Stimulated activated CD4-positive, alpha-beta T cell treated with anti-CD3 and anti-CD28 coated beads, Interleukin-1b, Interleukin-23, amount 100 ng/mL, for 48 hours (primary cell): ENCODE data around the gene MXD4.

ENCODE experiments used
- DNase-seq: peaks from one replicate; pipeline ENCODE4 v3.0.0-alpha.2; 2020

MXD4 gene

GRCh38 chr4:2261110-2261852 is 628 bp downstream of the MXD4 start:
- DNase-seq, result peak; percentile 31

DNA sequence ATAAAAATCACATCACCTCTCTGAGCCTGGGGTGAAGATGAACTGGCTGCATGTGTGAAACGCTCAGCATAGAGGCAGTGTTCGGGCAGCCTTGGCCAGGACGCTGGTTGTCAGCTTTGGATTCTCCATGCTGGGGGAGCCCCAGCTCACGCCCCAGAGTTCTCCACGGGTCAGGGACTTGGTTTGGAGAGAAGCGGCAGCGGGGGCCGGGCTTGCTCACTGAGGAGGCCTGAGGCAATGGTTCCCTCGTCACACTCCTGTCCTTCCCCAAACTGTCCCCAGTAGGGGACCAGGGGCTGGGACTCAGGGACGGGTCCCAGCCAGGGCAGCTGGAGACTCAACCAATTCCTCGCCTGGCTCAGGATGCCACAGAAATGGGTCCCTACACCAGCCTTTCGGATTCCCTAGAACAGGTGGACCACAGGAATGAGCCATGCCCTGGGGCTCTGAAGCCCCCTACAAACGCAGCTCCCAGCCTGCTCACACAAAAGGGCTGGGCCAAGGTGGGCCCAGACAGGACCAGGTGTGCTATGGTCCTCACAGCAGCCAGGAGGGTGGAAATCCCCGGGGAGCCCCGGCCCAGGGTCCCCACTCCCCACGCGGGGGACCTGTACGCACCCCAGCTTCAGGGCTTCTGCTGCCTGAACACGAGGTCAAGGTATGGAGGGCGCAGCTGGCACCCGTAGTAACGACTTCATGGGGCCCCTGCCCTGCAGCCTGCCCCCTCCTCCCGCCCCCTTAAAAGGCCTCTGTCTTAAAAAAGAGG is 1.4 kb downstream of the MXD4 start:
- peak; percentile 3 for DNase-seq

DNA sequence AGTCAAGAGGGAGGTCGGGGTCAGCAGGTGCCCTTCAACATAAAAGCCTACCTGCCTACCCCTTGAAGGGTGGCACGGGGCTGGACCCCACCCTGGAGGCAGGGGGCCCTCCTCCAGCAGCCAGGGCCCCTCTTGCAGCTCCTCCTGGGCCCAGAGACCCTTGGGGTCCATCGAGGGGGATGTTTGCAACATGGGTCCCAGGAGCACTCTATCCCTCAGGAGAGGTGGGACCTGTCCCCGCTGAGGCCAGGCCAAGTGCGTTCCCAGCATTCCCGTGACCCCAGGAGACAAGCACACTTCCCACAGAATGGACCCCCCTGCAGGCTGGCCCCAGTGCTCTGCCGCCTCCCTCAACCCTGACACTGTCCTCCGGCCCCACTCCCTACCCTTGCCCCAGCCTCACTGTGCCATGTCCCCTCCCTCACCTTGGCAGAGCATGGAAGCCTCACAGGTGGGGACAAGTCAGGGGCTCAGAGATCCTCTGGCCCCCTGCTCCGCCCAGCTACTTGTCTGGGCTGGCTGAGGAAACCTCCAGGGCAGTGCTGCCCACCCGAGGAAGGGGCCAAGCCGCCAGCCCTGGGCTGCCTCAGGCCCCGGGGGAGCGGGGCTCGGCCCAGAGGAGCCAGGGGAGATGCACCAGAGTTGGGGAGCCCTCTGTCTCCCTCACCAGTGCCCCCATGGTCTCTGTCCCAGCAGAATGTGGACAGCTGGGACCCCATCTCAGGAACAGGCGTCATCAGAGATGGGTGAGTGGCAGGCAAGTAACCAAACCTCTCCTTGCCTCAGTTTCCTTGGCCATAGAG is 2.2 kb downstream of the MXD4 start:
- DNase-seq, result peak; percentile 2

DNA sequence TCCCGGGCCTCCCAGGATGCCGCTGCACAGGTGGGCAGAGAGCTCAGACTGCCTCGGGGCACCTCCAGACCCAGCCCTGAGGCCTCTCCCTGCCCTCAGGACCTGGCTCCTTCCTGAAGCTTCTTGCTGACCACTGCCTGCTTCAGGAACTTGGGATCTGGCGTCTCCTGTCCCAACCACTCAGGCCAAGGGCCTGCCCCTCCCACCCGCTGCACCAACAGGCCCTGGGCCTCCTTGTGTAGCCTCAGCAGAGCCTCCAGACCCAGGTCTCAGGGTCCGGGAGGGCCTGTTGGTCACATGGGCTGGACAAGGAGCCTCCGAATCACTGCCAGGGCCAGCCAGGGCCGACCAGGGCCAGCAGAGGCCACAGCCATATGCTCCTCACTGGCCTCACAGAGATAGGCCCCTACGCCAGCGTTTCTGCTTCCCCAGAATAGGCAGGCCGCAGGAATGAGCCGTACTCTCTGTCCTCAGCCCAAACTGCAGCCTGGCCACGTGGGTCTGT is 2.8 kb downstream of the MXD4 start:
- DNase-seq, result peak; percentile 0

DNA sequence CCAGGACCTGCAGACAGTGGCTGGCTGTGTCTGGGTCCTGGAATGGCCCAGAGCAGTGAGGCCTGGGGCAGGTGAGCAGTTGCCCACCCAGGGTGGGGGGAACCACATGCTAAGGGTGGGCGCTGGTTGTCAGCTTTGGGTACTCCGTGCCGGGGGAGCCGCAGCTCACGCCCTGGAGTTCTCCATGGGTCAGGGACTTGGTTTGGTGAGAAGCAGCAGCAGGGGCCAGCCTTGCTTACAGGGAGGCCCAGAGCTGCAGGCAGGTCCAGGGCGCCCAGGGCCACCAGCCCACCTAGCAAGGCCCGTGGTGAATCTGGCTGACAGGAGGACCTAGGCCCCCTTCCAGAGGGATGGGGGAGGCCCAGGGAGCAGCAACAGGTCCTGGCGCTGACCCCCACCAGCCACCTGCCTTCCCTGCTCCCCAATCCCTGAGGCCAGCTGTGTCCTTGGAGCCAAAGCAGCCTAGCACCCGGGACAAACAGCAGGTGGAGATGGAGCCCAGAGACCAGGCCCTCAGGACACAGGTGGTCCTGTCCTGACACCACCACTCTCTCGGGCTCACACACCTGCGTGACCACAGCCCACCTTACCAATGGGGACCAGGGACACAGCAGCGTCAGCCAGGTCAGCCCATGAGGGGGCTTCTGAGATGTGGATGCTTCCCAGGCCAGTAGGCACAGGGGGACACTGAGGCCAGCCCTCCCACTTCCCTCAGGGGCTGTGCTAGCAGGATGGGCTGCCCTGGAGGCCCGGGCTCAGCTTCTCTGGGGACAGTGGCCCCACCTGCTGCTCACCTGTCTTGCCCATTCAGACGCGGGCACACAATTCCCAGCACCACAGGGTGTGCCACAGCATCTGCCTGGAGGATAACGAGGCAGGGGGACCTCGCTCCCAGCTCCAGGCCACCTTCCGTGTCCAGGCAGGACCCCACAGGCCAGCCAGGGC is 3.5 kb downstream of the MXD4 start:
- peak; percentile 1 for DNase-seq

GRCh38 chr4:2257361-2258081 is 4.4 kb downstream of the MXD4 start:
- DNase-seq, result peak; percentile 1

- DNase-seq, result no peak
These were observed 5.1 kb downstream of the MXD4 start for GRCh38 chr4:2256781-2257191.

DNA sequence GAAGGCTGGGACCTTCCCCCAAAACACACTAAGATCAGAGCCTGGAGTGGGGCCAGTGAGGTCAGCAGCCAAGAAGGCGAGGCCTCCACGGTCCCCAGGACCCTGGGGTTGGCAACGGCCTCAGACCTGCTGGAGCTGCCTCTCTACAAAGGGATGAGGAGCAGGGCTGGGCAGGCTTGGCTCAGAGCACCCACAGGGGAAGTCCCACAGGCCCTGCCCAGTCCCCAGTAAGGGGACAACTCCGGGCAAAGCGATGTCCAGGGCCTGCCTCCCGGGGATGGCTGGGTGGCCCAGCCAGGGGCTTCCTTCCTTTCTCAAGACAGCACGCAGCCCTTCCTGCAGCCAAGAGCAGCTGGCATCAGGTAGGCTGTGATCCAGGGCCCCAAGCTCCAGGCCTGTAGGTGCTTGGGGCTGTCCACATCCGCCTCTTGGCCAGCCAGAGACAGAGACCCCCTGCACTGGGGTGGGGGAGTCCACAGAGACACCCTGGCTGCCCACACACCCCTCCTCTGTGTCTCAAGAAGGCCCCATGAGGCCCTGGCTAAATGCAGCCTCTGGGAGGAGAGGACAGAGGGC is 5.7 kb downstream of the MXD4 start:
- peak; percentile 1 for DNase-seq

GRCh38 chr4:2255501-2256155 is 6.3 kb downstream of the MXD4 start:
- DNase-seq, result peak; percentile 1

DNA sequence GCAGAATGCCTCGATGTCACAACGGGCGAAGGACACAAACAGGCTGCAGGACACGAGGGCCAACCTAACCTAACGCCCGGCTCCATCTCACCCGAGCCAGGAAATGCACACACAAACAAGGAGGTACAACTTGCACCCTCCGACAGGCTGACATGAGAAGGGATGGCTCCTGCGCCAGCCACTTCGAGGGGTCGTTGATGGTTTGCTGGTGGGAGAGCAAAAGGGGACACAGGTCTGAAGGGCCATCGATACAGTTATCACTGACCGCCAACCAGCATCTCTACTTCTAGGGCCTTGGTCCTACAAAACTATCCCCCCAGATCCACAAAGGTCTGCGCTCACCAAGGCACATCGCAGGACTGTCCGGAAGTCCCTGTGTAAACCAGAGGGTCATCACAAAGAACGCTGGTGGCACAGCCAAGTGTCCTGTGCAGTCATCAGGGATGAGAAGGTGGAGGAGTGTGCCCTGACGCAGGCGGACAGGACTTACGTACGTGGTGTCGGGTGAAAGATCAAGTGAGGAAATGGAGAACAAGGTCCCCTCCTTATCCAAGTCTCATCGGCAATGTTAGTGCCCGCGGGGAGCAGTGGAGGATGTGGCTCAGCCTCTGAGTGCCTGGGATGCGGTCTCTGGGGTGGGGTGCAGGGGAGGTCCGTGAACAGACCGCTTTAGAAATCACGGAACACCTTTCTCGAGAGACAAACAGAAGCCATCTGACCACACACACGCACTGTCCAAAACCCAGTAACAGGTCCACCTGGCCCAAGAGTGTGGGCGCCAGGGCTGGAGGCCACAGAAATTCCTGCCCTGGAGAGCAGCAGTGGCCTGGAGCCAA is 7.0 kb downstream of the MXD4 start:
- peak; percentile 0 for DNase-seq

DNA sequence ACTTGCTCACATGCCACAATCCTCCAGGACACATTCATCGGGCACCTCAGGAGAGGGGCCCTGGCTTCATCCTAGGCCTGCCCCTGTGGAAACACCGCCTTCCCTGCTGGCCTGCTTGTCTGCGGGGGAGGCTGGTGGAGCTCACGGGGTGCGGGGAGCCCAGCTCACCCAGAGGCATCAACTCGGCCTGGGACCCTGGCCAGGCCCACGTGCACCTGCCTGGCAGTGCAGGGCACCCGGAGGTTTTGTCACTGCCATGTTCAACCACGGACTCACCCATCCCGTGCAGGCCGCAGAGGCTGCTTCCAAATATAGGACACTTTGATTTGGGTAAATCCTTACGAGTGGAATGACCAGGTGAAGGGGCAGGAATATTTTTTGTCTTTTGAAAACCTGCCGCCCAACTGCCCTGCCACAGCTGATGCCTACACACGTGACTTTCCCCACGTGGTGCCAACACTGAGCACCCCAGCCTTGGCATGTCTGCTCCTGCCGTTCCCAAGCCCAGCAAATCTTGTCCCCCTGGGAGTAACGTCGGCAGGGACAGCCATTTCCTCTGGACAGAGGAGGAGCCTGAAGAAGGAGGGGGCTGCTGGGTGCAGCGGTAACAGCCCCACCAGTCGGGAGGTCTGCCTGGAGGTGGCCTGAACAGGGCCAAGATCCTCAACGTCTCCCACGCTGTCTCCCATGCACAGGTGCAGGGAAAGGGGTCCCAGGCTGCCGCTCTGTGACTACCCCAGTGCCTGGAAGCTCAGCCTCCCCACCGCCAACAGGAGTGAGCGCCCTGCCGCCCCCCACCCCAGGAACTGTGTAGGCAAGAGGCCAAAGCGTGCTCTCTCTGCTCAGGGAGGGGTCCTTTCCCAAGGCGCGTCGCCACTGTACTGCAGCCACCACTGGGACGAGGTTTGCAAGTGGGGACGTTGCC is 8.5 kb downstream of the MXD4 start:
- peak; percentile 0 for DNase-seq

GRCh38 chr4:2252530-2253091 is 9.3 kb downstream of the MXD4 start:
- no peak for DNase-seq

DNA sequence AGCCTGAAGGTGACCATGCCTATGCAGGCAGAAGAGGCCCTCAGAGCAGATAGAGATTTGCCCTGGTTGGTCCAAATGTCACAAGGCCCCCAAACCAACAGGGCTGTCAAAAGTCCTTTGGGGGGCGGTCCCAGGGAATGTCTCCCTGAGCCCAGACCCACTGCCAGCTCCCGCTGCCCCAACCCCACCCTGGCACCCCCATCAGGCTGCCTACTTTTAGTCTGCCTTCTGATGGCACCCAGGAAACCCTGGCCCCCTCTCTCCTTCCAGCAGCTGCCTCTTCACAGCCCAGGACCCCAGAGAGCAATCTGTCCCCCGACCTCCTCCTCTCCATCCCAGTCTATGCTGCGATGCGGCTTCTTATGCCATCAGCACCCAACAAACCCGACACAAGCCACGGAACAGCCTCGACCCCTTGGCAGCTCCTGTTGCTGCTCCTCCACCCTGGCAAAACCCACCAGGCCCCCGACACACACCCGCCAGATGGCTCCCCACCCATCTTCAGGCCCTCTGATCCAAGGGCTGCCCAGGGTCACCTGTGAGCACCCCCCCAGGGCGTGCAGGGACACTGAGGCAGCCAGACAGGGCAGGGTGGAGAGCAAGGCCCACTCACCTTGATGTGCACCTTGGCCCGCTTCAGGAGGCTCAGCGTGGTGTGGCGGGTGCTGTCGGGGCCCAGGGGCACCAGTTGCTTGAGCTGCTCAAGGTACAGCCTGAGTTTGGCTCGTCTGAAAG is 9.9 kb downstream of the MXD4 start:
- DNase-seq, result peak; percentile 1

DNA sequence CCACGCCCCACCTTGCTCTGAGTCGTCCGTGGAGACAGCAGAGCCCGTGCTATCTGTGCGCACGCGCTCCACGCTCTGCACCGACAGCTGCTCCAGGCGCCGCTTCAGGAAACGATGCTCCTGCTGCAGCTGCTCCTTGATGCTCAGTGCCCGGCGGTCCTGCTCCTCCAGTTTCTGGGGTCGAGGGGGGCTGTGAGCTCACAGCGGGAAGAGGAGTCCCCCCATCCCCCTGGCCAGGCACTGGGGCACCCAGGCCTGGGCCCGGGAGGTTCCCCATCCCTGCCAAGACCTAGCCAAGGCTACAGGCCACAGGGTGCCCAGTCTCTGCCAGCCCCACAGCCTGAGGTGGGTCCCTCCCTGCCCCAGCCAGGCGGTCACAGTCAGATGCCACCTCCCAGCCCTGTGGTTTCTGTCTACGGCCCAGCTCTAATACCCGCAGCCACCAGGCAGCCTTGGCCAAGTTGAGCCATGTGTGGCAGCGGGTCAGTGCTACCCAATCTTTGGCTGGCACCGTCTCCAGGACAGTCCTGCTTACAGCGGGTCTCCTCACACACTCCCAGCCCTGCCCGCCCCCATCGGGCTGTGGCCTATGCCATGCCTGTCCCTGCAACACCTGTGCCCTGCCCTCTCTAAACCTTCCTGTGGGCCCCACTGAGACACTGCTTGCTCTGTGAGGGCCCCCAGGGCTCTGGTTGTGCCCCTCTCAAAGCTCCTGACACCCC is 10.7 kb downstream of the MXD4 start:
- DNase-seq, result peak; percentile 1

GRCh38 chr4:2250357-2251072 is 11.4 kb downstream of the MXD4 start:
- no peak for DNase-seq
